ENCODE measurements around the gene NCBP3.

NCBP3 gene

GRCh38 chr17:3754066-3754457 is 92.0 kb downstream of the NCBP3 start:
- no peak for DNase-seq (ENCODE audit: low read depth)

- DNase-seq (ENCODE audit: low read depth), result no peak
Measured at GRCh38 chr17:3753624-3754023, 92.4 kb downstream of the NCBP3 start.

Measured in EH (cell line).